DMS53 treated with DMSO at 0.1 percent for 48 hours (cell line): Measurements from ENCODE around the gene APLNR.

Experiments used
- DNase-seq: peaks from one replicate; lab custom pipeline; 2025; ENCODE audit not compliant: unreplicated experiment; lab: John Stamatoyannopoulos, UW

APLNR gene

DNA sequence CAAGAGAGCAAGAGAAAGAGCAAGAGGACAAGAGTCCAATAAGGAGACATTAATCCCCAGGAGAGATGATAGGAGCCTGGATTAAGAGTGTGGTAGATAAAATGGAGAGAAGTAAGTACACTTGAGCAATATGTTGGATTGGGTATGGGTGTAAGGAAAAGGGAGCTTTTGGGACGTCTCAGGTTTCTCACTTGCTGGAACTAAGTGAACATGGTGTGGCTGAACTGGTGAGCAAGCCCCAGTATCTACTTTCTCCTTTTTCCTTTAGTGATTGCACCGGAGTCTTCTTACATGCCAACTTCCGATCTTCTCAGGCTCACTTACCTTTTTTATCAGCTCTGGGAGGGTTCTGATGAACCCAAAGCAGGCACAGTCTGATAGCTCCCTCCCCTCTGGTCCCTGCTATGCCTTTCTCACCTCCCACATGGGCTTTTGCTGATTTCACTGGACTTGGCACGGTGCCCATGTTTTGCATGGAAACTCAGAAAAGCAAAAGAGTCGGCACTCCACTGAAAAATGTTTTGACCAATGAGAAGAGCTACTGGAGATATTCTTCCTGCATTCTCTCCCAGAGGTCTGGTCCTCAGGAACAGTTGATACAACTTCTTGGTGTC is 14.5 kb upstream of the APLNR start:
- no peak for DNase-seq

DNA sequence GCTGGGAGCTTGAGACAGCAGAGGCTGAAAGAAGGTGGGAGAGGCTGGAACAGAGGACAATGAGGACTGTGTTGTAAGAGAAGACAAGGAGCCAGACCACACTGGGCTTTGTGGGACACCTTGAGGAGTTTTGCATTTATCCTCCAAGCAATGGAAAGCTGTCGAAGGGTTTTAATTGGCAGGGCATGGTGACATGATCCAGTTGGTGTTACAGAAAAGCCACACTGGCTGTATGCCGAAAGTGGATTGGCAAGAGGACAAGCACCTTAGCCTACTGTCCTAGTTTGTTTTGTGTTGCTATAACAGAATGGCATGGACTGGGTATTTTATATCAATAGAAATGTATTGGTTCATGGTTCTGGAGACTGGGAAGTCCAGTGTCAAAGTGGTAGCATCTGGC is 14.0 kb upstream of the APLNR start:
- no peak for DNase-seq

DNA sequence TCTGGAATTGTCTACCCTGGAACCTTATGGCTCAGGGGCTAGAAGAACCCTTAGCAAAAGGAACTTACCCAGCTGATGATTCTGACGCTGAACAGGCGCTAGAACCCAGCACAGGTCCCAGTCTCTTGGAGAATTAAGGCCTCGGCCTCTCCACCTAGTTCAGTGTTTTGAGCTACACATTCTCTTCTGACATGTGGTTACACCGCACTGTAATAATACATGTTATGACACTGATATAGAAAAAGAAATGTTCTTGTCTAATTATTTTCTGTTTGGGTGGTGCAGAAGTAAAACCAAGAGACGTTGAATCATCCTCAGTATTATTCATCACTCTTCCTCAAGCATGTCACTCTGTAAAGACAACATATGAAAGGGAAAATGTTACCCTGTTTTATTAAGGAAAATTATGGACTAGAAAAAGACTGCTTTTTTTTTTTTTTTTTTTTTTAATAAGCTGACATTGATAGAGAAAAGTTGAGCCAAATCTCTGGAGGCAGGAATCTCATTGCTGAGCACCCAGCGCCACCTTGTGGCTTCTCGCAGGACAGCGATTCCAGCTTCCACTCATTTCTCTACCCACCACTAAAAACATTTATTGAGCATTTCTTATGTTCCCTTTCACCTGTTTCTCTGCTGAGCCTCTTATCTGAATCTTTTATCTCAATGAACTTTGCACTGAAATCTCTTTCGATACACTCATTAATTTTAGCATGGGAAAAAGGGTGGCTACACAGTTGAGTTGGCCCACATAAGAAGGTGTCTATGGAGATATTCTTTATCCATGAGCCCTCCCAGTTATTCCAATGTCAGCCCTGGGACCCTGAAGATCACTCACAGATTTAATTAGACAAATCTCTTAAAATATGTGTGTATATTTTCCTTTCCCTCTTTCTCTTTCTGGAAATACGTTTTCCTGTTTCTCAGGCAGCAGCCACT is 12.6 kb upstream of the APLNR start:
- DNase-seq, result peak; percentile 9

- no peak for DNase-seq
These were observed 11.8 kb upstream of the APLNR start for GRCh38 chr11:57248780-57249383.

- no peak for DNase-seq
These were observed 7.9 kb upstream of the APLNR start for GRCh38 chr11:57244911-57245310.

DNA sequence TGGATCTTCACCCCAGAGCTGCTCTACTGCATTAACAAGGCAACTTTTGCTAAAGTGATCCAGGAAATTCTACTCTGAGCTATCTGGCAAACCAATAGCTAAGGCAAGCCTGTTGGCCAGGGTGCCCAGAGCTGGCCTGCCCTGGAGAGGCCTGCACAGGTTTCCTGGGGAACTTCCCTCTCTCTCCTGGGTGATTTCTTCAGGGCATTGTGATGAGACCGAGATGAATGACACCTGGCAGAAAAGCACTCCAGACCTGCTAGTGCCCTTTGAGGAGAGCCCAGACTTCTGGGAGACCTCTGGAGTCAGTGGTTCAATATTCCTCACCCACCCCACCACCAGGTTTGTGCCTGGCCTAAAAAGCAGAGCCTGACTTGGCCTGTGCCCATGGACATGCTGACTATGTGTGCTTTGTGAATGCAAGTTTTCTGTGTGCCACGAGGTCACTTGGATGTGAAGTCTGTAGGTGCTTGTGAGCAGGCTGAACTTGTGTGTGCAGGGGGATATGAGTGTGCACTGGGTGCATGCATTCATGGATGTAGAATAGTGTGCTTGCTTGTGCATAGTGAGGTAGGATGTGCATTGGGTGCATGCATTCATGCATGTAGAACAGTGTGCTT is 4.4 kb upstream of the APLNR start:
- DNase-seq, result no peak

- no peak for DNase-seq
These were observed 3.7 kb upstream of the APLNR start for GRCh38 chr11:57240757-57241156.

- no peak for DNase-seq
These were observed 3.0 kb upstream of the APLNR start for GRCh38 chr11:57240007-57240406.

- no peak for DNase-seq
These were observed 2.3 kb upstream of the APLNR start for GRCh38 chr11:57239348-57239747.

GRCh38 chr11:57235761-57236703 is 1.0 kb downstream of the APLNR start:
- no peak for DNase-seq

DNA sequence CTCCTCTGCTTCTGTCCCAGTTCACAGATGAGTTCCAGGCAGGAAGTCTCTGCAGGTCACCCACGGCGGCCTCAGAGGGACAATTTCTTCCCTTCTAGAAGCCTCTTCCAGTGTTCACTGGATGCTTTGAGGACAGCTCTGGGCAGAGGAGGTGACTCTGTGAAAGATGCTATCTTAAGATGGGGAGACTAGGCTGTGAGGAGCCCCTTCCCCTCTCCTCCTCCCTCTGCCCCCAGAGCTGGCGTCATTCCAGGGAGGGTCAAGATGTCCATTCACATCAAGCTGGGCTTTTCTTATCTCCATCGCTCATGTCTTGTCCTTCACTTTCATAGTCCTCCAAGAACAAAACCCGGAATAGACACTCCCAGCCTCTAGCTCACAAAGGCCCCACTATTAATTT is 3.3 kb downstream of the APLNR start:
- no peak for DNase-seq

GRCh38 chr11:57231539-57232253 is 5.4 kb downstream of the APLNR start:
- DNase-seq, result no peak

DNA sequence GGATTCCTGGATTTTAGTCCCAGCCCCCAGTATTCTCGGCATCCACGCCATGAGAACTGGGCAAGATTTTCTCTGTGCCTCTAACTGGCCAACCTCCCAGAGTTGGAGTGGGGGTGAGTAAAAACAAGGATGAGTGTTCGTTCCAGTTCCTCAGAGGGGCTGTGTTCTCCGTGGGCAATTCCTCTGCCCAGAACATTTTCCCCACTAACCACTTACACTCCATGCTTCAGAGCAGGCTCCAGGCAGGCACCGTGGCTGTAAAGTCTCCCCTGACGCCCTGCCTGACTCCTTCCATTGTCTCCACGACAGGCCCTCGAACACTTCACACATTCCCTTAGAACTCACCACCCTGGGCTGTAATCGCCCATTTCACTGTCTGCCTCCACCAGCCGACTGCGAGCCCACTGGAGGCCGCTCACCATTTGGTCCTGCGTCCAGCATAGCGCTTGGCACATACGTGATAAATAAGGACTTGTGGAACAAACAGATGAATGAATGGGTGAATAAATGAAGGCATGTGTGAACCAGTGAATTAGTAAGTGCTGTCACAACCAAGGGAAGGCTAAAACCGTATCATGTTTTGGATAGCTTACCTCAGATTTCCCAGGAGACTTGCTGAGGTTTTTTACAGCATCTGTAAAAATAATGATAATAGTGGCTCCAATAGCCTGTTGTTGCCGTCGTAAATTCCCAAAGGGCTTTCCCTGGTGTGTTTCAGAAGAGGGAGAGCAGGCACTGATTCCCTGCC is 6.1 kb downstream of the APLNR start:
- no peak for DNase-seq

DNA sequence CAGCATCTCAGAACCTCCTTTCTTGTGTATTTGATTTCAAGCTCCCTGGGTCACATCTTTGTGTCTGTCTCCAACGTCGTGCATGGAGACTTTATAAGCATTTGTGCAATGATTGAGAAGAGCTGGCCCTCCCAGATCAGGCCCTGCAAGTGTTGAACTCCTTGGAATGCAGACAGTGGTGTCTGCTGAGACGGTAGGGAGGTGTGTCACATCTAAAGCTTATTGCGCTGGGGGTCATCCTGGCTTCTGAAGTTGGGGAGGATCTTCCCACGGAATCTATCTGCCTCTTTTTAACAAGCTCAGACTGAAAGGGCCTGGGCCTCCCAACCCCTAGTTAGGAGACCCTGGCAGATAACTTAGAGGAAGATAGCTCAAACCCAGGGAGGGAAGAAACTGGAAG is 6.7 kb downstream of the APLNR start:
- no peak for DNase-seq

DNA sequence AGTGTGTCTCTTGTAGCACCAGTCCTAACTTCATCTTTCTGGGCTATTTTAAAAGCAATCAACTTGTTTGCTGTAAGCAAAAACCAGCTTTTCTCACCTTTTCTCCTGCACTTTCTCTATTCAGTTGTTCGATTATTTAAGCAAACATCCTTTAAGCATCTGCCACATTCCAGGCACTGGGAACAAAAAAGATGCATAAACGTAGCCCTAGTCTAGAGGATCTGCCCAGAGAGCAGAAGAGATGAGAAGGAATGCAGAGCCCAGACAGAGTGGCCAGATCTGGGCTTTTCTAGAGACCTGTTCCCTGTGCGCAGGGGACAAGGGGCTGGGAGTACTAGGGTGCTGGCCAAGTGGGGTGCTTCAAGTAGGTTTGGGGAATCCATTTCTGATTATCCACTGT is 8.4 kb downstream of the APLNR start:
- DNase-seq, result no peak

DNA sequence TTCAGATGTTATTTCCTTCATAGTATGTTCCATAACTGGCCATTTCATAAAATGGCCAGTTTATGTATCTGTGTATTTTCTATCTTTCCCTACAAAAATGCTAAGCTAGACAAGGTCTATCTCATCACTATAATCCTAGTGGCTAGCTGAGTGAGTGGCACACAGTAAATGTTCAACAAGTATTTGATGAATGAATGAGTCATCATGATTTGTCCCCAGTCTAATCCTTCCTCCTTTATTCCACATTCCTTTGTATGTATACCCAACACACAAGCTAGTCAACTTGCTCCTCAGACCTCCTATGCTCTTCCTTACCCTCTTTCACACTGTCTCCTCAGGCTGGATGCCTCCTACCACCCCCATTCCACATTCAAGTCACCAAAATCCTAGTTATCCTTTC is 12.5 kb downstream of the APLNR start:
- peak; percentile 1 for DNase-seq

DNA sequence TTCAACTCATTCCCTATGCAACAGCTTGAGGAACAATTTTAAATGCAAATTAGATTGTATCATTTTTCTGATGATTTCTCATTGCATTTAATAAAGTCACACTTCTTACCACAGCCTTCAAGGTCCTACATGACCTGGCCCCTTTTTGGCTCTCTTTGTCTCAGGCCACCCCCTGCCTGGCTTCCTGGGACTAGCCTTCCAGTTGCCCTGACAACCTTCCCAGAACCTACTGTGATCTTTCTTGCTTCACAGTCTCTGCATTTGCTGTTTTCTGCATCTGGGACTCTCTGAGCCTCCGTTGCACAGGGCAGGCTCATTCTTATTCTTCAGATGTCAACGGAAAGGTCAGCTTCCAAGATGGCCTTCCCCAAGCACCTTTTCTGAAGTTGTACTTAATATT is 12.9 kb downstream of the APLNR start:
- no peak for DNase-seq

GRCh38 chr11:57223601-57224000 is 13.4 kb downstream of the APLNR start:
- no peak for DNase-seq

DNA sequence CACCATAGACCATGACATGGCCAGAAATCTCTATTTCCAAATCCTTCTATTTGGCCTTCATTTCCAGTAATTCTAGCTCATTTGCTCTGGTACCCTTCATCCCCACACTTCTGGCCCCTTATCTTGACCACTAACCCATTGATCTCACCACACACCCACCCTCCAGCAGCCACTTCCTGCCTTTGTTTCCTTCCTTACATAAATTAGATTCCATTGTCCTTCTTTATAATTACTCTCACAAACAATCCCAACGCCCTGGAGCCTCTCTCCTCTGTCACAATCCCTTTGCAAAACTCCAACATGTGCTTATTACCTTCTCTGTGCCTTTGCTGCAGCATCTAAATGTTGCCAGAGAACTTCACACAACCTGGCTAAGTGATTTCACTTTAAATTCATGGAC is 14.8 kb downstream of the APLNR start:
- DNase-seq, result no peak
